Uterus (tissue), 4 donors: ENCODE measurements around the gene ACVR1B. TPM values are rescaled to one million over a fixed set of nuclear protein-coding genes. Genes with fewer than 3 reads are reported as not detected.

Experiments
- DNase-seq, 2 donors: peaks; one replicate each; pipeline ENCODE4 v3.0.0-alpha.2; 2019 to 2020
- H3K27ac ChIP-seq, 2 donors: fragments of 200-600 bp; sonication (generic); 1 replicate in 1 of 2; 2 replicates in 1 of 2; pipeline ENCODE4 v1.5.1; 2016 to 2018
- H3K27me3 ChIP-seq, 2 donors: fragments of 200-600 bp; sonication (generic); one replicate each; pipeline ENCODE4 v1.5.1; 2018 to 2019; ENCODE audit warnings: control low read depth in 1 of 2
- H3K36me3 ChIP-seq, 2 donors: fragments of 200-600 bp; sonication (generic); one replicate each; pipeline ENCODE4 v1.5.1; 2019; ENCODE audit warnings: control low read depth in 1 of 2
- H3K4me1 ChIP-seq, 2 donors: fragments of 200-600 bp; sonication (generic); one replicate each; pipeline ENCODE4 v1.5.1; 2018 to 2019; ENCODE audit warnings: control low read depth in 1 of 2
- H3K4me3 ChIP-seq, 2 donors: fragments of 200-600 bp; sonication (generic); 1 replicate in 1 of 2; 2 replicates in 1 of 2; pipeline ENCODE4 v1.5.1; 2018 to 2019; ENCODE audit warnings: mild to moderate bottlenecking in 1 of 2
- H3K9me3 ChIP-seq, 2 donors: fragments of 200-600 bp; sonication (generic); one replicate each; pipeline ENCODE4 v1.5.1; 2019; ENCODE audit warnings: control low read depth in 1 of 2
- CTCF ChIP-seq, 4 experiments: fragments of 200-600 bp in 2 of 4; fragments of 450-650 bp in 2 of 4; sonication (generic) in 2 of 4; IDR thresholded peaks; one replicate each; pipeline ENCODE4 v1.5.1; 2016 to 2019; ENCODE audit warnings: antibody characterized with exemption in 4 of 4, mild to moderate bottlenecking in 2 of 4, moderate library complexity in 1 of 4
- POLR2A ChIP-seq, 2 donors: fragments of 450-650 bp; IDR thresholded peaks; one replicate each; pipeline ENCODE4 v1.6.1; 2016; ENCODE audit warnings: antibody characterized with exemption in 2 of 2, mild to moderate bottlenecking in 1 of 2, moderate library complexity in 1 of 2
- intact Hi-C: fragments of 100-400 bp; cut with DNase I; formaldehyde crosslinking; loops from one replicate; pipeline ENCODE4 v1.15.1; 2023; ENCODE audit warnings: low total_unique reads
- total RNA-seq, 4 donors: library from RNA; depleted of rRNA in 3 of 4; stranded (reverse); fragments of >200 nt in 3 of 4; gene quantifications; one replicate each; pipeline versions ENCODE4 v1.1.0 to v1.2.4, GENCODE V29; 2014 to 2023
- donor health status: DM: yes; HTN: yes; CAD: no.

ACVR1B gene
- 10 to 100 TPM in 3 of 4 donors, 1 to 10 TPM in 1; 2.6 to 31.6 (median 14.4) TPM for total RNA-seq

GRCh38 chr12:51951199-51951842 is at the start of gene ACVR1B:
ACVR1B (plus strand) TSS chr12:51951699; CDS start chr12:51951744, 45 bp downstream.
- H3K36me3 ChIP-seq = no peaks in the 10 kb centered on the region
- TF ChIP-seq CTCF (IDR thresholded peaks at IDR 0.05) (peak in 1 of 4 experiments; percentile 13), POLR2A (IDR thresholded peaks at IDR 0.05) (peak; percentile 17 to 81)
- H3K9me3 ChIP-seq = no peaks in the 10 kb centered on the region
- peak; percentile 91 to 92 for DNase-seq
- peaks cover 0 to 3% of the 10 kb centered on the region in 2 donors for H3K4me1 ChIP-seq
- no peaks in the 10 kb centered on the region for H3K27me3 ChIP-seq
- intact Hi-C loops = no loop called here
- H3K27ac ChIP-seq = peak within 1 kb of the TSS; percentile 85 to 92
- peak within 1 kb of the TSS; percentile 92 to 98 for H3K4me3 ChIP-seq

- Histone ChIP-seq H3K4me1 (no peaks in the 10 kb centered on the region), H3K36me3 (no peaks in the 10 kb centered on the region), H3K27me3 (no peaks in the 10 kb centered on the region), H3K27ac (no peak overlapping the region), H3K4me3 (no peak overlapping the region), H3K9me3 (no peaks in the 10 kb centered on the region)
- DNase-seq = no peak
- TF ChIP-seq POLR2A (IDR thresholded peaks at IDR 0.05) (no peak), CTCF (IDR thresholded peaks at IDR 0.05) (no peak)
- intact Hi-C loops = no loop called here
Observed at GRCh38 chr12:51901881-51902280, 49.6 kb upstream of the ACVR1B start.

- no peaks in the 10 kb centered on the region for H3K36me3 ChIP-seq
- H3K27me3 ChIP-seq = no peaks in the 10 kb centered on the region
- H3K27ac ChIP-seq = peak overlapping the region; percentile 96
- H3K4me3 ChIP-seq = no peak overlapping the region
- H3K4me1 ChIP-seq = no peaks in the 10 kb centered on the region
- TF ChIP-seq POLR2A (IDR thresholded peaks at IDR 0.05) (no peak), CTCF (IDR thresholded peaks at IDR 0.05) (no peak)
- DNase-seq = peak; percentile 68 to 69
- H3K9me3 ChIP-seq = no peaks in the 10 kb centered on the region
- intact Hi-C loops = no loop called here
Observed at GRCh38 chr12:51904951-51905470, 46.5 kb upstream of the ACVR1B start.

GRCh38 chr12:51905471-51906429 is 45.7 kb upstream of the ACVR1B start:
- Histone ChIP-seq H3K36me3 (no peaks in the 10 kb centered on the region), H3K27me3 (no peaks in the 10 kb centered on the region), H3K4me3 (no peak overlapping the region), H3K27ac (peak overlapping the region; percentile 96), H3K9me3 (no peaks in the 10 kb centered on the region), H3K4me1 (peaks cover 0 to 2% of the 10 kb centered on the region in 2 donors)
- TF ChIP-seq CTCF (IDR thresholded peaks at IDR 0.05) (no peak), POLR2A (IDR thresholded peaks at IDR 0.05) (peak in 1 of 2 donors; percentile 18)
- DNase-seq = peak; percentile 80 to 91
- intact Hi-C loops = no loop called here
